ENCODE measurements around the gene CCL1.
"Not testable (repeated sequence)": the region's sequence is repeated elsewhere in the genome, so short reads cannot be mapped to it uniquely, and the experiment has no call there.

Gene CCL1

GRCh38 chr17:34356194-34356593 lies 6.8 kb downstream of the CCL1 start, which contains the start of gene CCL13:
CCL13 (plus strand) TSS chr17:34356480; CDS start chr17:34356527, 47 bp downstream.
- DNase-seq: no peak

- DNase-seq: no peak
These were observed 8.4 kb downstream of the CCL1 start for GRCh38 chr17:34354637-34355036.

DNA sequence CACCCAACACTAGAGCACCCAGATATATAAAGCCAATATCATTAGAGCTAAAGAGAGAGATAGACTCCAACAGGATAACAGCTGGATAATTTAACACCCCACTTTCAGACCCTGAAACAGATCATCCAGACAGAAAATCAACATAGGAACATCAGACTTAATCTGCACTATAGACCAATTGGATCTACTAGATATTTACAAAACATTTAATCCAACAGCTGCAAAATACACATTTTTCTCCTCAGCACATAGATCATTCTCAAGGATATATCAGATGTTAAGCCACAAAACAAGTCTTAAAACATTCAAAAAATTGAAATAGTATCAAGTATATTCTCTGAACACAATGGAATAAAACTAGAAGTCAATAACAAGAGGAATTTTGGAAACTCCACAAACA lies 10.8 kb downstream of the CCL1 start:
- DNase-seq: no peak

GRCh38 chr17:34351096-34351495 lies 11.9 kb downstream of the CCL1 start:
- DNase-seq: no peak

- DNase-seq: no peak
These were observed 13.3 kb downstream of the CCL1 start for GRCh38 chr17:34349751-34350150.

DNA sequence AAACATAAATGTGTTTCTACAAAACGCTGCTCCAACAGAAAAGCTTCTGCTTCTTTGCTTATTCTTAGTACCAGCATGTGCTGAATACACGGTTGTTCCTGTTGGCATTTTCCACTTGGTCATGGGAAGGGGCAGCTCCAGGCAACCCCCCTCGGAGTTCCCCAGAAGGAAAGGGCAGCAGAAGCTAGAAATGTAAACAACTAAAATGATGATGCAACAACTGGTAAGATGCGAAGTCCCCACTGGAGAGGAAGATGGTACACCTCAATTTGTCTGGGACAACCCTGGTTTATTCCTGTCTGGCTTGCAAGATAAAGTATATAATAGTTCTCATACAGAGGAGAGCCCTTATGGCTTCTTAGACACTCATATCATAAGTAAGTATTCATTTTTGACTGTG lies 16.0 kb downstream of the CCL1 start:
- DNase-seq: no peak

GRCh38 chr17:34341916-34342315 lies 21.1 kb downstream of the CCL1 start:
- DNase-seq: no peak

GRCh38 chr17:34339138-34339770 lies 23.8 kb downstream of the CCL1 start:
- DNase-seq: no peak

- no peak for DNase-seq
These were observed 25.3 kb downstream of the CCL1 start for GRCh38 chr17:34337701-34338100.

GRCh38 chr17:34327580-34327979 lies 35.5 kb downstream of the CCL1 start:
- not testable (repeated sequence) for DNase-seq

DNA sequence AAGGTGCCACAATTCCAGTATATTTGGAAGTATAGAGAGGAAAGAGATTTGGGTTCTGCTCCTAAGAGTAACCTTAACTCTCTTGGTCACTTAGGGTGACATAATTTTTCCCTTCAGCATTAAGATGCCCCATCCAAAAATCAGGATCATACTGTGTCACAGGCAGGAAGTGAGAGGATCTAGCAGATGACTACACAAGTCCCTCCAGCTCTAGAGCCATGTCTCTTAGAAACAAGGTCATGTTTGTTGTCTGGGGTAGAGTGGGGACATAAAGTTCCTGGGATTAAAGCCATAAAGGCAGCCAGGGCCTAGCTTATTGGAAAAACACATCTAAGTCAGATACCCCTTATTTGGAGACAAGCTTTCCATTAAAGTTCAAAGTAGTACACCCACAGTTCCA lies 41.1 kb downstream of the CCL1 start:
- DNase-seq: no peak

GRCh38 chr17:34319039-34319483 lies 44.0 kb downstream of the CCL1 start, which contains the start of gene CCL8:
CCL8 (plus strand) TSS chr17:34319435; CDS start chr17:34319502, 67 bp downstream.
- DNase-seq: no peak

GRCh38 chr17:34318474-34318873 lies 44.6 kb downstream of the CCL1 start:
- peak; percentile 29 for DNase-seq

- DNase-seq: no peak
These were observed 48.8 kb downstream of the CCL1 start for GRCh38 chr17:34314279-34314678.

- DNase-seq: no peak
These were observed 49.9 kb downstream of the CCL1 start for GRCh38 chr17:34313164-34313563.

- no peak for DNase-seq
These were observed 51.0 kb downstream of the CCL1 start for GRCh38 chr17:34312080-34312479.

- no peak for DNase-seq
These were observed 51.7 kb downstream of the CCL1 start for GRCh38 chr17:34311291-34311690.

Data from activated CD4-positive, alpha-beta T cell treated with anti-CD3 and anti-CD28 coated beads, Interleukin-10, Interleukin-2, amounts not matched to agents 100 ng/mL and 50 ng/mL, durations not matched to agents 16 hours and 8 hours (primary cell).